IMR-90 (cell line): ENCODE data around the gene NDEL1. TPM values are rescaled to one million over a fixed set of nuclear protein-coding genes. Genes with fewer than 3 reads are reported as not detected.
A peak's percentile ranks its signal among the peaks of the same experiment; 100 is the strongest.

ENCODE experiments used
- ATAC-seq: fragments of 200-7000 bp; cut with Tn5 transposase; 2 replicates; pipeline ENCODE4 v1.9.1; 2020; ENCODE audit warnings: low read depth, mild to moderate bottlenecking, moderate library complexity
- BruUV-seq: library from RNA; stranded (reverse); fragments of 400-500 nt; replicated peaks from 2 replicates; lab custom pipeline; 2021; lab: Mats Ljungman, UMichigan
- CTCF ChIA-PET: fragments of 300-600 bp; formaldehyde crosslinking; extraction: SDS; loops from one replicate; lab custom pipeline; 2021; ENCODE audit warnings: antibody characterized with exemption; lab: Yijun Ruan, JAX
- POLR2A ChIA-PET: fragments of 300-600 bp; sonication (Branson Sonifier 250); formaldehyde crosslinking; loops from one replicate; lab custom pipeline; 2022; ENCODE audit warnings: antibody characterized with exemption; ENCODE audit not compliant: unreplicated experiment; lab: Charles Lee
- DNase-seq: peaks from one replicate; pipeline ENCODE4 v3.0.0; 2013
- H2AFZ ChIP-seq: replicated peaks from 2 replicates; pipeline ENCODE3; 2013; ENCODE audit warnings: low read length, mild to moderate bottlenecking; ENCODE audit not compliant: poor library complexity
- H2AK5ac ChIP-seq: 2 replicates; pipeline ENCODE4 v1.6.1; 2013; ENCODE audit warnings: low read depth, low read length, inconsistent platforms
- H2AK9ac ChIP-seq: replicated peaks from 2 replicates; pipeline ENCODE3; 2013; ENCODE audit warnings: mild to moderate bottlenecking, low read depth, low read length, moderate library complexity; ENCODE audit not compliant: poor library complexity
- H2BK120ac ChIP-seq: 2 replicates; pipeline ENCODE4 v1.6.1; 2013; ENCODE audit warnings: low read depth, low read length, inconsistent platforms
- H2BK15ac ChIP-seq: 3 replicates; pipeline ENCODE4 v1.6.1; 2013; ENCODE audit warnings: low read depth, low read length, inconsistent platforms
- H2BK20ac ChIP-seq: 2 replicates; pipeline ENCODE4 v1.6.1; 2013; ENCODE audit warnings: low read depth, mild to moderate bottlenecking, inconsistent platforms, low read length, moderate library complexity
- H2BK5ac ChIP-seq: 2 replicates; pipeline ENCODE4 v1.6.1; 2013; ENCODE audit warnings: mild to moderate bottlenecking, low read depth, low read length, inconsistent platforms; ENCODE audit not compliant: poor library complexity, severe bottlenecking
- H3K14ac ChIP-seq: replicated peaks from 2 replicates; pipeline ENCODE4 v1.6.1; 2013; ENCODE audit warnings: low read depth, low read length, inconsistent platforms
- H3K18ac ChIP-seq: 2 replicates; pipeline ENCODE4 v1.6.1; 2013; ENCODE audit warnings: low read depth, low read length, control low read depth
- H3K23ac ChIP-seq: 2 replicates; pipeline ENCODE4 v1.6.1; 2013; ENCODE audit warnings: low read depth, low read length, inconsistent platforms
- H3K27ac ChIP-seq: 2 replicates; pipeline ENCODE4 v1.5.1; 2013; ENCODE audit warnings: mild to moderate bottlenecking, control low read depth, low read length; ENCODE audit not compliant: insufficient read depth
- H3K27me3 ChIP-seq: 2 replicates; pipeline ENCODE4 v1.6.1; 2013; ENCODE audit warnings: low read length; ENCODE audit not compliant: control insufficient read depth, insufficient read depth
- H3K36me3 ChIP-seq: 2 replicates; pipeline ENCODE4 v1.6.1; 2013; ENCODE audit warnings: low read length, mixed read lengths; ENCODE audit not compliant: control insufficient read depth, insufficient read depth
- H3K4ac ChIP-seq: 2 replicates; pipeline ENCODE4 v1.6.1; 2013; ENCODE audit warnings: low read depth, low read length, inconsistent platforms
- H3K4me1 ChIP-seq: 2 replicates; pipeline ENCODE4 v1.6.1; 2013; ENCODE audit warnings: low read length, mixed read lengths; ENCODE audit not compliant: control insufficient read depth, insufficient read depth
- H3K4me2 ChIP-seq: 2 replicates; pipeline ENCODE4 v1.6.1; 2013; ENCODE audit warnings: low read depth, mild to moderate bottlenecking, control low read depth, low read length, moderate library complexity
- H3K4me3 ChIP-seq: 2 replicates; pipeline ENCODE4 v1.5.1; 2013; ENCODE audit warnings: low read depth, mild to moderate bottlenecking, control low read depth, low read length, moderate library complexity; ENCODE audit not compliant: insufficient read depth
- H3K56ac ChIP-seq: 2 replicates; pipeline ENCODE4 v1.6.1; 2013; ENCODE audit warnings: low read length, inconsistent platforms; ENCODE audit not compliant: insufficient read depth; ENCODE audit errors: extremely low read depth
- H3K79me1 ChIP-seq, 2 experiments: 2 replicates each; pipeline ENCODE4 v1.6.1; 2013; ENCODE audit warnings: low read length in 2 of 2, inconsistent platforms in 1 of 2, low read depth in 1 of 2
- H3K9ac ChIP-seq: 2 replicates; pipeline ENCODE4 v1.6.1; 2013; ENCODE audit warnings: low read depth, low read length, control low read depth
- H3K9me1 ChIP-seq: 2 replicates; pipeline ENCODE4 v1.6.1; 2013; ENCODE audit warnings: low read length, inconsistent platforms; ENCODE audit not compliant: insufficient read depth
- H3K9me3 ChIP-seq: 2 replicates; pipeline ENCODE4 v1.6.1; 2013; ENCODE audit warnings: low read length; ENCODE audit not compliant: control insufficient read depth, insufficient read depth
- H4K20me1 ChIP-seq: 2 replicates; pipeline ENCODE4 v1.6.1; 2013; ENCODE audit warnings: low read length, inconsistent platforms; ENCODE audit not compliant: insufficient read depth
- H4K5ac ChIP-seq: 2 replicates; pipeline ENCODE4 v1.6.1; 2013; ENCODE audit warnings: mild to moderate bottlenecking, low read depth, low read length, control low read depth
- H4K8ac ChIP-seq, 2 experiments: 2 replicates each; pipeline ENCODE4 v1.6.1; 2013; ENCODE audit warnings: low read depth in 2 of 2, low read length in 2 of 2, control low read depth in 1 of 2, inconsistent platforms in 1 of 2
- H4K91ac ChIP-seq: 2 replicates; pipeline ENCODE4 v1.6.1; 2013; ENCODE audit warnings: low read depth, low read length, inconsistent platforms; ENCODE audit not compliant: insufficient read depth
- BHLHE40 ChIP-seq: fragments of 150-350 bp; IDR thresholded peaks from 2 replicates; pipeline ENCODE4 v1.6.1; 2016; ENCODE audit warnings: mild to moderate bottlenecking, low read depth, low read length
- CEBPB ChIP-seq: IDR thresholded peaks from 2 replicates; pipeline ENCODE4 v1.6.1; 2012; ENCODE audit warnings: low read depth, low read length, improper control_type of control experiment
- CTCF ChIP-seq: conservative IDR thresholded peaks from 2 replicates; pipeline ENCODE4 v1.5.1; 2012; ENCODE audit warnings: mild to moderate bottlenecking, low read depth, low read length, improper control_type of control experiment
- ELK1 ChIP-seq: fragments of 150-350 bp; IDR thresholded peaks from 2 replicates; pipeline ENCODE4 v1.6.1; 2016; ENCODE audit warnings: low read depth, mild to moderate bottlenecking, low read length, moderate library complexity, borderline replicate concordance
- FOS ChIP-seq: fragments of 150-350 bp; IDR thresholded peaks from 2 replicates; pipeline ENCODE4 v1.6.1; 2016; ENCODE audit warnings: low read depth, low read length
- MXI1 ChIP-seq: IDR thresholded peaks from 2 replicates; pipeline ENCODE4 v1.6.1; 2012; ENCODE audit warnings: low read depth, mild to moderate bottlenecking, low read length, moderate library complexity, borderline replicate concordance
- NFE2L2 ChIP-seq: fragments of 150-350 bp; IDR thresholded peaks from 2 replicates; pipeline ENCODE4 v1.6.1; 2016; ENCODE audit warnings: low read depth, mild to moderate bottlenecking, low read length
- POLR2A ChIP-seq: IDR thresholded peaks from 2 replicates; pipeline ENCODE4 v1.6.1; 2012; ENCODE audit warnings: mild to moderate bottlenecking, low read depth, low read length
- RCOR1 ChIP-seq: IDR thresholded peaks from 2 replicates; pipeline ENCODE4 v1.6.1; 2012; ENCODE audit warnings: mild to moderate bottlenecking, low read length, improper control_type of control experiment; ENCODE audit not compliant: insufficient replicate concordance
- RFX5 ChIP-seq: IDR thresholded peaks from 2 replicates; pipeline ENCODE4 v1.8.0; 2012; ENCODE audit warnings: low read depth, mild to moderate bottlenecking, low read length, moderate library complexity
- SMC3 ChIP-seq: fragments of 150-350 bp; IDR thresholded peaks from 2 replicates; pipeline ENCODE4 v1.6.1; 2016; ENCODE audit warnings: low read depth, mild to moderate bottlenecking, antibody characterized with exemption, low read length, moderate library complexity
- USF2 ChIP-seq: fragments of 150-350 bp; IDR thresholded peaks from 2 replicates; pipeline ENCODE4 v1.6.1; 2017; ENCODE audit warnings: mild to moderate bottlenecking, antibody characterized with exemption, low read length, low read depth
- WGBS, 2 experiments: methylation state at CpG; one replicate each; pipeline versions ENCODE4 v1.1.5 to v1.1.7; 2013; ENCODE audit warnings: missing lambda C conversion rate in 2 of 2; ENCODE audit not compliant: insufficient read length in 1 of 2; ENCODE audit errors: extremely low coverage in 2 of 2; 5-methylcytosine and 5-hydroxymethylcytosine counted together
- dilution Hi-C: fragments of 300-500 bp; cut with HindIII; formaldehyde crosslinking; loops from one replicate; pipeline ENCODE4 v1.14.3; 2018; ENCODE audit warnings: low sequenced_read_pairs; ENCODE audit not compliant: unreplicated experiment
- in situ Hi-C: fragments of 300-500 bp; cut with MboI; formaldehyde crosslinking; loops from 3 replicates; pipeline ENCODE4 v1.14.3; 2019; ENCODE audit warnings: low sequenced_read_pairs, inconsistent platforms, mixed read lengths
- intact Hi-C: fragments of 100-400 bp; cut with micrococcal nuclease; formaldehyde crosslinking; loops from 2 replicates; pipeline ENCODE4 v1.10.0; 2022
- polyA plus RNA-seq, 3 experiments: library from polyadenylated mRNA; depleted of rRNA; stranded (reverse); fragments of >200 nt; gene quantifications; 2 replicates each; pipeline ENCODE4 v1.2.3, GENCODE V29; 2012; ENCODE audit warnings: low replicate concordance in 1 of 3
- total RNA-seq: library from RNA; depleted of rRNA; stranded (reverse); fragments of >200 nt; gene quantifications from 2 replicates; pipeline ENCODE4 v1.2.3, GENCODE V29; 2012

The NDEL1 gene
- total and polyA plus RNA-seq, 2 of the 4 experiments (the other 2 are of a cell fraction) = 28.9 to 95.6 TPM

GRCh38 chr17:8420041-8420934 lies 15.4 kb upstream of the NDEL1 start:
- peaks cover 3% of the 10 kb centered on the region; the same call in 1 of the 2 replicates for H3K9me1 ChIP-seq
- H3K9ac ChIP-seq = no peak overlapping the region
- intact Hi-C loops = no loop called here
- no peak overlapping the region for H3K4ac ChIP-seq
- no peak overlapping the region for H3K56ac ChIP-seq
- no peak overlapping the region for H3K27ac ChIP-seq
- no peak overlapping the region for H4K5ac ChIP-seq
- no peak overlapping the region for H4K8ac ChIP-seq
- H3K27me3 ChIP-seq = peaks cover 15% of the 10 kb centered on the region
- no peaks in the 10 kb centered on the region for H3K79me1 ChIP-seq
- no peak overlapping the region for H4K91ac ChIP-seq
- in situ Hi-C loops = no loop called here
- no peaks in the 10 kb centered on the region for H3K36me3 ChIP-seq
- TF ChIP-seq FOS (no peak), CTCF (no peak), SMC3 (no peak), BHLHE40 (no peak), MXI1 (no peak), ELK1 (no peak), RFX5 (no peak), POLR2A (no peak), NFE2L2 (no peak), RCOR1 (no peak), CEBPB (no peak), USF2 (no peak)
- H2BK120ac ChIP-seq = no peak overlapping the region
- BruUV-seq = no TSS peak
- H3K4me2 ChIP-seq = no peak overlapping the region; the same call in 1 of the 2 replicates
- WGBS, 2 experiments = 0% methylated on average over 1 of the region's 5 CpGs; no CpG with 5 or more reads in 1 of the 2 experiments
- peak; percentile 52 for DNase-seq
- H3K4me1 ChIP-seq = peaks cover 2% of the 10 kb centered on the region; the same call in 1 of the 2 replicates
- no peak overlapping the region for H3K18ac ChIP-seq
- no peak overlapping the region for H2AK5ac ChIP-seq
- no peak overlapping the region for H2BK20ac ChIP-seq
- no peak overlapping the region for H3K14ac ChIP-seq
- ChIA-PET POLR2A (interaction anchor here (1.2 kb wide), 1 partner anchor 15 kb away, joined by 4 read pairs; the partner anchor contains the start of gene NDEL1), CTCF (interaction anchor here (0.6 to 1.9 kb wide), 4 partner anchors 10 to 325 kb away, joined by 4 to 10 read pairs (median 4); no protein-coding TSS in a partner anchor)
- H2AK9ac ChIP-seq = no peak overlapping the region
- H4K20me1 ChIP-seq = no peaks in the 10 kb centered on the region
- H2AFZ ChIP-seq = no peak overlapping the region
- H3K23ac ChIP-seq = no peak overlapping the region
- H2BK15ac ChIP-seq = no peak overlapping the region
- dilution Hi-C loops = no loop called here
- 0 out of 2 replicates have a peak, but pooled peaks cover 2% of the 10 kb centered on the region for H3K9me3 ChIP-seq
- ATAC-seq = peak; percentile 71
- H2BK5ac ChIP-seq = no peak overlapping the region
- no peak overlapping the region for H3K4me3 ChIP-seq
